GM12872 (cell line): ENCODE data around the gene WDR27.

Experiments used
- CTCF ChIP-seq: IDR thresholded peaks from 3 replicates; pipeline ENCODE4 v1.5.1; 2011; ENCODE audit warnings: low read depth, mild to moderate bottlenecking, low read length, moderate library complexity; ENCODE audit not compliant: insufficient read depth

WDR27 gene

GRCh38 chr6:169726963-169727362, 25.1 kb upstream of the WDR27 start:
- TF ChIP-seq CTCF, result no peak

DNA sequence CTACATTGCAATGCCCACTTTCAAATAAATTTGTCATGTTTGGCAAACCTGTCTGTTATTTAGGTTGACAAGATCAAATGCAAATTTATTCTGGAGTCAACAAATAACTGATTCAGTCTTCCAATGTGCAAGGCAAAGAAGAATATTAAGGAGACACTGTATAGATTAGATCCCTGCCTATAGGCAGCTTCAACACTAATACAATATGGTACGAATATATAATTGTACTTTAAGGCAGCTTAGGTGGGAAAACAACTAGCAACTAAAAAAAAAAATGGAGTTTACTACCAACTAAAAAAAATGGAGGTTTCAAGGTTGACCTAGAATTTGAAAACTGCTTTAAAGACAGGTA, 24.2 kb upstream of the WDR27 start:
- TF ChIP-seq CTCF, result no peak

GRCh38 chr6:169725125-169726048, 23.6 kb upstream of the WDR27 start:
- no peak for TF ChIP-seq CTCF

GRCh38 chr6:169724494-169725124, 22.8 kb upstream of the WDR27 start, which contains the start of gene PHF10:
TSS of gene PHF10 (minus strand) at chr6:169724500. CDS start at chr6:169723931, 569 bp downstream.
- TF ChIP-seq CTCF, result no peak

GRCh38 chr6:169723991-169724493, 22.2 kb upstream of the WDR27 start:
- no peak for TF ChIP-seq CTCF

DNA sequence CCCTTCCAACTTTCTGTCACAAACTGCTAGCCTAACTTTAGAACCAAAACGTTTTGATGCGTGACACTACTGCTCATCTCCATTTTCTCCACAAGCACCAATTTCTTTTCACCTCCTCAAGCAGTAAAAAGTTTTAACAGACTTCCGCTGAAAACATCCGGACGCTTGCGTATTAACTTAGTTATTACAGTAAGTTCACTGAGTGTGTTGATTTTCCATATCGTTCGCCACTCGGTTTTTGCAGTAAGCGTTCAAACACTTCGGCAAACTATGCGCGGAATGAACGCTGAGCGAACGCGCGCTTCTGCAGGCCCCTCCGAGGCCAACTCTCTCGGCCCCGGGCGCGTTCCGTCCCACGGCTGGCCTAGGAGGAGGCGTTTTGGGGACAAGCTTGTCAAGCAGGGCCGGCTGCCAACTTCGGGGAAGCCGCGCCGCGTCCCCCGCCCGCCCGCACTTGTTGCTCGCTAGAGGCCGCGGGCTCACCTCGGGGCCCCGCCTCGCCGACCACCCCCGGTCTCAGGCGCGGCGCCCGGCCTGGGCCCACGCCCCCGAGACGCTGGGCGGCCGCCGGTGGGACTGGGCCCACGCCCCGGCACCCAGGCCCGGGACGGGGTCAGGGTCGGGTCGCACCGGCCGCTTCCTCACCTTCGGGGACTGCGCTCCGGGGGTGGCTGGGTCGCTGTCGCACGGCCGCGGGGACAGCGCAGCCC, 21.5 kb upstream of the WDR27 start:
- TF ChIP-seq CTCF, result no peak

DNA sequence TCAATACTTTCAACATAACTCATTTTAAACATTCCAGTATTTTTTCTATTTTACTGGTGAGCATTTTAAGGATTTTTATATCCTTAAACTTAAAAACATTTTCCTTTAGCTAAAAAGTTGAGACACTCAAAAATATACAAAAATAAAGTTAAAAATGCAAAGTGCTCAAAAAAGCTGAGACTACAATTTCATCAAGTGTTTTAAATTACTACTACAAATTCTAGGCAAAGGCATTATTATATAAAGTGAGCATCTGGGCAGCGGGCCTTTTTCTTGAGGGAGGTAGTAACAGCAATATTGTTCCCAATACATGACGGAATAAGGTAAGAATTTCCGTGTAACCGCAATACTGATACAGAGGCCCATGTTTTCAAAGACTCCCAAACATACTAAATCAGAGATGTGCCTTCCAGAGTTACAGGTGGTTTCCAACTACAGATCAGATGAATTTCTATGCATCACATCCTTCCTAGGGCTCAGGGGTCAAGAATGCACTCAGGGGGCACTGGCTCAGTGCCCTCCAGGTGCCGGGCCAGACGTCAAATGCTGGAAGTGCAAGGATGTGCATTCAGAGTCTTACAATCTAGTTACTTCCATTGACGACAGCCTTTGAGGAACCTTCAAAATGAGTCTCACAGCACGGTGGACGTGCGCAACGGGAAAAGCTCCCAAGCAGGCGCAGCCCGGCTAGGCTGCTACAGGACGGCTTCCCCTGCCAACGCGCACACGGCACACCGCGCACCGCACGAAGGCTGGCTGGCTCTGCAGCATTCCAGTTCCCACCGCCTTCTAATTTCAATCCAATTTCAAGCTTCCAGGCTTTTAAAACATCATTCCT, 20.8 kb upstream of the WDR27 start:
- no peak for TF ChIP-seq CTCF
